Ascending aorta (tissue), 2 donors: ENCODE results near the gene SLC30A10. TPM values are rescaled to one million over a fixed set of nuclear protein-coding genes. Genes with fewer than 3 reads are reported as not detected.
"Not testable (repeated sequence)": the region's sequence is repeated elsewhere in the genome, so short reads cannot be mapped to it uniquely, and the experiment has no call there.

Experiments
- DNase-seq, 2 donors: peaks; one replicate each; pipeline ENCODE4 v3.0.0-alpha.2; 2019; ENCODE audit warnings: low spot score in 2 of 2
- H3K27ac ChIP-seq, 2 donors: fragments of 200-600 bp; sonication (generic); one replicate each; pipeline ENCODE4 v1.5.1; 2016 to 2017; ENCODE audit warnings: mild to moderate bottlenecking in 1 of 2
- H3K27me3 ChIP-seq: fragments of 200-600 bp; sonication (generic); one replicate; pipeline ENCODE4 v1.5.1; 2017
- H3K36me3 ChIP-seq, 2 donors: fragments of 200-600 bp; sonication (generic); one replicate each; pipeline ENCODE4 v1.5.1; 2016
- H3K4me1 ChIP-seq, 2 donors: fragments of 200-600 bp; sonication (generic); one replicate each; pipeline ENCODE4 v1.5.1; 2016 to 2017; ENCODE audit warnings: mild to moderate bottlenecking in 1 of 2
- H3K4me3 ChIP-seq, 2 donors: fragments of 200-600 bp; sonication (generic); one replicate each; pipeline ENCODE4 v1.5.1; 2016 to 2017; ENCODE audit warnings: mild to moderate bottlenecking in 1 of 2
- H3K9me3 ChIP-seq, 2 donors: fragments of 200-600 bp; sonication (generic); one replicate each; pipeline ENCODE4 v1.5.1; 2016
- intact Hi-C: fragments of 100-400 bp; cut with DNase I; formaldehyde crosslinking; loops from one replicate; pipeline ENCODE4 v1.15.1; 2023
- total RNA-seq: library from RNA; depleted of rRNA; stranded (reverse); fragments of >200 nt; gene quantifications from one replicate; pipeline ENCODE4 v1.1.0, GENCODE V29; 2016
- TF ChIP-seq, protein P1 (sequence below), 3 experiments: fragments of 200-600 bp in 2 of 3; fragments of 450-650 bp in 1 of 3; sonication (generic) in 2 of 3; IDR thresholded peaks; one replicate each; pipeline ENCODE4 v1.5.1; 2016 to 2019; ENCODE audit warnings: antibody characterized with exemption in 3 of 3, mild to moderate bottlenecking in 1 of 3, moderate library complexity in 1 of 3

The SLC30A10 gene
- total RNA-seq, 1 donor from 2014 or later, result not detected

DNA sequence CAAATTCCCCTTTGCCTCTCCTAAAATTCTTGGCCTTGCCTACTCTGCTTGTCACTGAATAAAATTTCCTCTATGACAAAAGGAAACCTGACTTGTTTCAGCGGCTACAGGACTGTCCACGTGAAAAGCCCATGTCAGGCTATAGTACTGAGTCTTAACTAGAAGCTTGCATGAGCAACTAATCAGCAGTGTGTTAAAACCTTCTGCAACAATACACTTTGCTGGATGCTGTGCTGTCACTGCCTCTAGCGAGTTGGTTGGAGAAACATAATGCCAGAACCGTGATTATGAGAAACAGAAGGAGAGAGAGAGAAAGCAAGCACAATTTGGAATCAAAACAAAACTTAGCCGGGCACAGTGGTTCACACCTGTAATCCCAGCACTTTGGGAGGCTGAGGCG, 25.7 kb upstream of the SLC30A10 start:
- Histone ChIP-seq H3K9me3 (no peaks in the 10 kb centered on the region), H3K27me3 (no peaks in the 10 kb centered on the region), H3K27ac (no peak overlapping the region), H3K36me3 (no peaks in the 10 kb centered on the region), H3K4me1 (no peaks in the 10 kb centered on the region), H3K4me3 (no peak overlapping the region)
- no peak for DNase-seq
- TF ChIP-seq, protein P1, sequence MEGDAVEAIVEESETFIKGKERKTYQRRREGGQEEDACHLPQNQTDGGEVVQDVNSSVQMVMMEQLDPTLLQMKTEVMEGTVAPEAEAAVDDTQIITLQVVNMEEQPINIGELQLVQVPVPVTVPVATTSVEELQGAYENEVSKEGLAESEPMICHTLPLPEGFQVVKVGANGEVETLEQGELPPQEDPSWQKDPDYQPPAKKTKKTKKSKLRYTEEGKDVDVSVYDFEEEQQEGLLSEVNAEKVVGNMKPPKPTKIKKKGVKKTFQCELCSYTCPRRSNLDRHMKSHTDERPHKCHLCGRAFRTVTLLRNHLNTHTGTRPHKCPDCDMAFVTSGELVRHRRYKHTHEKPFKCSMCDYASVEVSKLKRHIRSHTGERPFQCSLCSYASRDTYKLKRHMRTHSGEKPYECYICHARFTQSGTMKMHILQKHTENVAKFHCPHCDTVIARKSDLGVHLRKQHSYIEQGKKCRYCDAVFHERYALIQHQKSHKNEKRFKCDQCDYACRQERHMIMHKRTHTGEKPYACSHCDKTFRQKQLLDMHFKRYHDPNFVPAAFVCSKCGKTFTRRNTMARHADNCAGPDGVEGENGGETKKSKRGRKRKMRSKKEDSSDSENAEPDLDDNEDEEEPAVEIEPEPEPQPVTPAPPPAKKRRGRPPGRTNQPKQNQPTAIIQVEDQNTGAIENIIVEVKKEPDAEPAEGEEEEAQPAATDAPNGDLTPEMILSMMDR (IDR thresholded peaks at IDR 0.05), result no peak
- intact Hi-C loops, result no loop called here

DNA sequence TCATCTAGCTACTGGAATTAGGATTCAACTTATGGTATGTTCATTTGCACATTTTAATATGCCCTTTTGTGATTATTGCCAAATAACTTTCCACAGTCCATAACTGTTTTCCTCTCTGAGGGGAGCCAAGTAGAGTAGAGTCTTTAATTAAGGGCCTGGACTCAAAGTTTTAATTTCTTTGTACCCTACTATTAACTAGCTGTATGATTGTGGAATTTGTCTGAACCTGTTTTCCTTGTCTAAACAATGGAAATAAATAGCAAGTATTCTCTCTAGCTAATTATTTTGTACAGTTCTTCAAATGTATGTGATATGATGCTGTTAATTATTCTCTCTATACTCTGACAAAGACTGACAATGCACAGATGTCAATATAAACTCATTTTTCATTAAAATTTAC, 24.0 kb upstream of the SLC30A10 start:
- no peaks in the 10 kb centered on the region for H3K27me3 ChIP-seq
- no peak overlapping the region for H3K27ac ChIP-seq
- intact Hi-C loops, result no loop called here
- TF ChIP-seq, protein P1 (IDR thresholded peaks at IDR 0.05), result no peak
- DNase-seq, result no peak
- no peaks in the 10 kb centered on the region for H3K36me3 ChIP-seq
- H3K4me3 ChIP-seq, result no peak overlapping the region
- H3K4me1 ChIP-seq, result no peaks in the 10 kb centered on the region
- no peaks in the 10 kb centered on the region for H3K9me3 ChIP-seq

DNA sequence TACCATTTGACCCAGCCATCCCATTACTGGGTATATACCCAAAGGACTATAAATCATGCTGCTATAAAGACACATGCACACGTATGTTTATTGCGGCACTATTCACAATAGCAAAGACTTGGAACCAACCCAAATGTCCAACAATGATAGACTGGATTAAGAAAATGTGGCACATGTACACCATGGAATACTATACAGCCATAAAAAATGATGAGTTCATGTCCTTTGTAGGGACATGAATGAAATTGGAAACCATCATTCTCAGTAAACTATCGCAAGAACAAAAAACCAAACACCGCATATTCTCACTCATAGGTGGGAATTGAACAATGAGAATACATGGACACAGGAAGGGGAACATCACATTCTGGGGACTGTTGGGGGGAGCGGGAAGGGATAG, 20.9 kb upstream of the SLC30A10 start:
- H3K36me3 ChIP-seq, H3K4me1 ChIP-seq, DNase-seq, H3K27me3 ChIP-seq, H3K4me3 ChIP-seq, intact Hi-C loops, H3K9me3 ChIP-seq, H3K27ac ChIP-seq: not testable (repeated sequence)

DNA sequence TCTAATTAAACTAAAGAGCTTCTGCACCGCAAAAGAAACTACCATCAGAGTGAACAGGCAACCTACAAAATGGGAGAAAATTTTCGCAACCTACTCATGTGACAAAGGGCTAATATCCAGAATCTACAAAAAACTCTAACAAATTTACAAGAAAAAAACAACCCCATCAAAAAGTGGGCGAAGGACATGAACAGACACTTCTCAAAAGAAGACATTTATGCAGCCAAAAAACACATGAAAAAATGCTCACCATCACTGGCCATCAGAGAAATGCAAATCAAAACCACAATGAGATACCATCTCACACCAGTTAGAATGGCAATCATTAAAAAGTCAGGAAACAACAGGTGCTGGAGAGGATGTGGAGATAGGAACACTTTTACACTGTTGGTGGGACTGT, 20.4 kb upstream of the SLC30A10 start:
- DNase-seq, H3K27me3 ChIP-seq, H3K9me3 ChIP-seq, H3K4me3 ChIP-seq, H3K27ac ChIP-seq, H3K36me3 ChIP-seq, H3K4me1 ChIP-seq, intact Hi-C loops: not testable (repeated sequence)

DNA sequence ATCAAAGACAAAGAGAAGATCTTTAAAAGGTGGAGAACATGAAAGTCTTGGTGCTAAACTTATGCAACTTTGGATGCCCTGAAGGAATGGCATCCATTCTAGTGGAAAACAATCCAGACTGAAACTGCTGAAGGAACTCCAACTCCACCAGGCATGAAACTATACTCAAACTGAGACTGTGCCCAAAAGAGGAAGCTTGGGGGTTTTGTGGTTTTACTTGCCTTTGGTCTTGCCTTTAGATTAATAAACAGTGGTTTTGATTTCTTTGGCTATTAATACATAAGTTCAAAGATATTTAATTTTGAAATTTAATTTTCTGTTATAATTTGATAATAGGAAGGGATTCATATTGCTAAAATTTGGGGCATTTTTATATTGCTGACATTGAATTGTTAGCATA, 17.4 kb upstream of the SLC30A10 start:
- H3K27ac ChIP-seq, result no peak overlapping the region
- H3K27me3 ChIP-seq, result no peaks in the 10 kb centered on the region
- no peak overlapping the region for H3K4me3 ChIP-seq
- intact Hi-C loops, result no loop called here
- no peaks in the 10 kb centered on the region for H3K36me3 ChIP-seq
- H3K4me1 ChIP-seq, result no peaks in the 10 kb centered on the region
- DNase-seq, result no peak
- H3K9me3 ChIP-seq, result no peaks in the 10 kb centered on the region
- TF ChIP-seq, protein P1 (IDR thresholded peaks at IDR 0.05), result no peak

DNA sequence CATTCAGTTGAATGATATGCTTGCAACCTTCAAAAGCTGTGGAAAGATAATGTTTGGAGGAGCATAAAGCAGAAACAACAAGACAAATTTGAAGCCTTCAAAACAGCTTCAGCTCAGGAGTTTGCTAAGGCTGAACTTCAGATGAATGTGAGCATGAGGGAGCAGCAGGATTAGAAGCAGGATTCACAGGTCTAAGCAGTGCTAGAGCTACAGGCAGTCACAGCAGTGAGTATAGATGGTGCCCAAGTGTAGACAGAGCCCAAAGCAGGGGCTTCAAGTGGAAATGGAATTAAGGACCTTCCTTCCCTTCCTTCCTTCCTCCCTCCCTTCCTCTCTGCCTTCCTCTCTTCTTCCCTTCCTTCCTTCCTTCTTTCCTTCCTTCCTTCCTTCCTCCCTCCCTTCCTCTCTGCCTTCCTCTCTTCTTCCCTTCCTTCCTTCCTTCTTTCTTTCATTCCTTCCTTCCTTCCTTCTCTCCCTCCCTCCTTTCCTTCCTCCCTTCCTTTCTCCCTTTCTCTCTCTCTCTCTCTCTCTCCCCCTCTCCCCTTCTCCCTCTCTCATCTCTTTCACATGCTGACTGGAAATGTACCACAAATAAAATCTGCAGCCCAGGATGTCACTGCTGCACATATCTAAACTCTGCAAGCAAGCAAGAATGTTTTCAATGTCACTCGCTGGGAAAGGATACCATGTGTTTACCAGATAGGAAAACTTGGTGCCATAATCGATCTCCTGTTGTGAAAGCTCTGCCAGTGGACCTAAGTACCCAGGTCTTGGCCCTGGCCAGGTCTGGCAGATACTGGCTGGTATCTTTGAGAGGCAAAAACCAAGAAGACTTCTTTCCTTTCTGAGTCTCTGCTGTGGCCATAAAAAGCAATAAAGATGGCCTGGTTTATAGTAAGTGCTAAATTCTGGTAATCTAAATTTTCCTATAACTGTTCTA, 13.1 kb upstream of the SLC30A10 start:
- intact Hi-C loops, result no loop called here
- Histone ChIP-seq H3K27ac (no peak overlapping the region), H3K9me3 (no peaks in the 10 kb centered on the region), H3K4me1 (no peaks in the 10 kb centered on the region), H3K4me3 (no peak overlapping the region), H3K27me3 (no peaks in the 10 kb centered on the region), H3K36me3 (no peaks in the 10 kb centered on the region)
- TF ChIP-seq, protein P1 (IDR thresholded peaks at IDR 0.05), result no peak
- no peak for DNase-seq
